HCT116 (cell line): ENCODE results near the gene TAAR8. TPM values are rescaled to one million over a fixed set of nuclear protein-coding genes. Genes with fewer than 3 reads are reported as not detected.

ENCODE experiments used
- ATAC-seq: fragments of 200-7000 bp; cut with Tn5 transposase; 2 replicates; pipeline ENCODE4 v1.9.1; 2020; ENCODE audit warnings: mild to moderate bottlenecking, moderate library complexity
- BruUV-seq: library from RNA; stranded (reverse); fragments of 400-500 nt; replicated peaks from 2 replicates; lab custom pipeline; 2021; lab: Mats Ljungman, UMichigan
- CTCF ChIA-PET: fragments of 300-600 bp; sonication (Branson Sonifier 250); formaldehyde crosslinking; loops from one replicate; lab custom pipeline; 2021; ENCODE audit warnings: antibody characterized with exemption; lab: Charles Lee
- POLR2A ChIA-PET: fragments of 300-600, 350-600 bp; sonication (Branson Sonifier 250); formaldehyde crosslinking; loops from one replicate; lab custom pipeline; 2021; ENCODE audit warnings: antibody characterized with exemption; lab: Charles Lee
- RAD21 ChIA-PET, 2 experiments: fragments of 300-600 bp; sonication (Branson Sonifier 250); formaldehyde crosslinking; loops; one replicate each; lab custom pipeline; 2023; ENCODE audit warnings: low total read pairs in 2 of 2; ENCODE audit not compliant: uncharacterized antibody in 2 of 2, unreplicated experiment in 2 of 2, low non-redundant PET in 1 of 2; lab: Charles Lee
- DNase-seq: peaks from one replicate; pipeline ENCODE4 v3.0.0-alpha.2; 2010; ENCODE audit warnings: low read depth, low spot score
- H2AFZ ChIP-seq: fragments of 200-600 bp; shearing (Covaris generic), sonication (generic); 2 replicates; pipeline ENCODE4 v1.6.1; 2017; ENCODE audit warnings: low read depth, mixed run types, mixed read lengths, antibody characterized with exemption, low read length; ENCODE audit not compliant: poor library complexity, severe bottlenecking
- H3K27ac ChIP-seq: 2 replicates; pipeline ENCODE4 v1.5.1; 2012; ENCODE audit warnings: low read depth, low read length
- H3K27me3 ChIP-seq: fragments of 200-600 bp; sonication (generic); 2 replicates; pipeline ENCODE4 v1.6.1; 2016; ENCODE audit warnings: mixed run types, low read length, mixed read lengths; ENCODE audit not compliant: insufficient read depth
- H3K36me3 ChIP-seq, 2 experiments: fragments of 200-500 bp in 1 of 2; fragments of 200-600 bp in 1 of 2; sonication (Bioruptor generic) in 1 of 2; sonication (generic) in 1 of 2; 2 replicates each; pipeline versions ENCODE4 v1.5.1 to v1.6.1; 2014 to 2016; ENCODE audit warnings: low read length in 2 of 2, inconsistent platforms in 1 of 2, mixed read lengths in 1 of 2, mixed run types in 1 of 2; ENCODE audit not compliant: insufficient read depth in 2 of 2, control insufficient read depth in 1 of 2
- H3K4me1 ChIP-seq, 2 experiments: fragments of 200-600 bp in 1 of 2; sonication (generic) in 1 of 2; 2 replicates each; pipeline versions ENCODE4 v1.5.1 to v1.6.1; 2012 to 2017; ENCODE audit warnings: low read length in 2 of 2, inconsistent platforms in 1 of 2, mild to moderate bottlenecking in 1 of 2, mixed read lengths in 1 of 2, mixed run types in 1 of 2, moderate library complexity in 1 of 2; ENCODE audit not compliant: insufficient read depth in 2 of 2, control insufficient read depth in 1 of 2
- H3K4me2 ChIP-seq: fragments of 200-600 bp; sonication (generic); 2 replicates; pipeline ENCODE4 v1.6.1; 2017; ENCODE audit warnings: mixed run types, low read length, mixed read lengths
- H3K4me3 ChIP-seq, 2 experiments: fragments of 200-600 bp in 1 of 2; sonication (generic) in 1 of 2; replicated peaks in 1 of 2; 2 replicates each; pipeline ENCODE4 v1.5.1; 2011 to 2016; ENCODE audit warnings: low read length in 2 of 2, control low read depth in 1 of 2, low read depth in 1 of 2, mild to moderate bottlenecking in 1 of 2, mixed read lengths in 1 of 2, mixed run types in 1 of 2
- H3K79me2 ChIP-seq: fragments of 200-600 bp; sonication (generic); 2 replicates; pipeline ENCODE4 v1.6.1; 2017; ENCODE audit warnings: mild to moderate bottlenecking, mixed run types, low read length, moderate library complexity, mixed read lengths; ENCODE audit not compliant: insufficient read depth
- H3K9ac ChIP-seq: fragments of 200-600 bp; sonication (generic); 2 replicates; pipeline ENCODE4 v1.6.1; 2016; ENCODE audit warnings: low read length, mixed read lengths
- H3K9me2 ChIP-seq: fragments of 200-600 bp; sonication (generic), shearing (Covaris generic); 2 replicates; pipeline ENCODE4 v1.6.1; 2017; ENCODE audit warnings: mixed run types, mild to moderate bottlenecking, moderate library complexity; ENCODE audit not compliant: insufficient read depth
- H3K9me3 ChIP-seq, 2 experiments: fragments of 200-500 bp in 1 of 2; fragments of 200-600 bp in 1 of 2; sonication (Bioruptor generic) in 1 of 2; sonication (generic) in 1 of 2; 2 replicates each; pipeline ENCODE4 v1.6.1; 2014 to 2017; ENCODE audit warnings: low read length in 2 of 2, mixed read lengths in 2 of 2, inconsistent platforms in 1 of 2, low read depth in 1 of 2, mild to moderate bottlenecking in 1 of 2, mixed run types in 1 of 2, moderate library complexity in 1 of 2; ENCODE audit not compliant: control insufficient read depth in 1 of 2, insufficient read depth in 1 of 2
- H4K20me1 ChIP-seq: fragments of 200-600 bp; sonication (generic), shearing (Covaris generic); 2 replicates; pipeline ENCODE4 v1.6.1; 2017; ENCODE audit warnings: mixed run types, mild to moderate bottlenecking, moderate library complexity; ENCODE audit not compliant: insufficient read depth
- CBX3 ChIP-seq: IDR thresholded peaks from 2 replicates; pipeline ENCODE4 v1.6.1; 2012; ENCODE audit warnings: low read depth
- CTCF ChIP-seq, 3 experiments: fragments of 200-600 bp in 1 of 3; sonication (generic) in 1 of 3; IDR thresholded peaks in 2 of 3; conservative IDR thresholded peaks in 1 of 3; 2 replicates each; pipeline ENCODE4 v1.5.1; 2012 to 2017; ENCODE audit warnings: low read depth in 2 of 3, low read length in 2 of 3, antibody characterized with exemption in 1 of 3, borderline replicate concordance in 1 of 3, control low read depth in 1 of 3, mild to moderate bottlenecking in 1 of 3, mixed read lengths in 1 of 3, mixed run types in 1 of 3, moderate library complexity in 1 of 3; ENCODE audit not compliant: insufficient read depth in 1 of 3
- EGR1 ChIP-seq: IDR thresholded peaks from 2 replicates; pipeline ENCODE4 v1.6.1; 2012; ENCODE audit warnings: low read depth
- EZH2 ChIP-seq: fragments of 200-600 bp; sonication (generic); IDR thresholded peaks from 2 replicates; pipeline ENCODE4 v1.6.1; 2017; ENCODE audit warnings: antibody characterized with exemption, mixed run types
- SIN3A ChIP-seq: IDR thresholded peaks from 2 replicates; pipeline ENCODE4 v1.6.1; 2012; ENCODE audit warnings: low read depth
- SP1 ChIP-seq: IDR thresholded peaks from 2 replicates; pipeline ENCODE4 v1.6.1; 2012; ENCODE audit warnings: low read depth
- SRF ChIP-seq: IDR thresholded peaks from 2 replicates; pipeline ENCODE4 v1.6.1; 2012; ENCODE audit warnings: low read depth
- TCF7L2 ChIP-seq: IDR thresholded peaks from 2 replicates; pipeline ENCODE4 v1.7.0; 2011; ENCODE audit warnings: borderline replicate concordance, inconsistent platforms; ENCODE audit not compliant: insufficient read depth, insufficient read length; ENCODE audit errors: extremely low read depth
- ZFX ChIP-seq: fragments of 450-650 bp; IDR thresholded peaks from 2 replicates; pipeline ENCODE4 v1.6.1; 2017
- ZNF274 ChIP-seq: fragments of 200-500 bp; sonication (Bioruptor generic); IDR thresholded peaks from 2 replicates; pipeline ENCODE4 v1.6.1; 2014; ENCODE audit warnings: mild to moderate bottlenecking, low read depth, low read length, inconsistent platforms
- intact Hi-C: fragments of 100-400 bp; cut with micrococcal nuclease; formaldehyde crosslinking; loops from 2 replicates; pipeline ENCODE4 v1.10.0; 2022
- total RNA-seq: library from RNA; stranded (reverse); gene quantifications from one replicate; pipeline ENCODE4 v1.2.1, GENCODE V29; 2021; ENCODE audit not compliant: unreplicated experiment
- TF ChIP-seq, protein P1 (sequence below): IDR thresholded peaks from 2 replicates; pipeline ENCODE4 v1.6.1; 2011; ENCODE audit warnings: mild to moderate bottlenecking, low read length, moderate library complexity; ENCODE audit not compliant: insufficient replicate concordance; ENCODE audit errors: extremely low read depth

The TAAR8 gene
- total RNA-seq, 1 experiment from 2014 or later = not detected

DNA sequence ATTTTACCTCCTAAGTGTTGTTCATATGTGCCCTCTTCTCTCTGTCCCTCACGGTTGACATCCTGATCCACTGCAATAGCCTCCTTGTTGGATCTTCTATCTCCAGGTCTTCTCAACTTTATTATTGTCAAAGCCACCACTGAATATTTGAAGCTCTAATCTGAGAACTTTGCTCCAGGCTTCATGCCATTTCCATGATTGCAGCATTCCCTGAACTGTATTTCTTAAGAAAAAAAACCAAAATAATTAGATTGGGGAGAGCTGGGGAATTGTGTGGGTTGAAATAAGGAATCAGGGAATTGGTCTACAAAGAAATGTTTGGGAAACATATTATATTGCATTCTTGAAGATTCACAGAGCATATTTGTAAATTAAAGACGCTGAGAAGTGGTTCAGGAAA, 37.1 kb upstream of the TAAR8 start:
- Histone ChIP-seq H3K27me3 (no peaks in the 10 kb centered on the region), H3K4me2 (no peak overlapping the region), H3K9me3 (no peaks in the 10 kb centered on the region), H3K9ac (no peak overlapping the region), H3K4me1 (peaks cover 6 to 18% of the 10 kb centered on the region in 2 experiments), H3K79me2 (peaks cover 21% of the 10 kb centered on the region), H3K27ac (no peak overlapping the region), H3K36me3 (no peaks in the 10 kb centered on the region), H2AFZ (no peak overlapping the region), H3K9me2 (no peaks in the 10 kb centered on the region), H3K4me3 (no peak overlapping the region), H4K20me1 (no peaks in the 10 kb centered on the region)
- no peak for ATAC-seq
- TF ChIP-seq SRF = no peak
- TF ChIP-seq ZNF274 = no peak
- no peak for TF ChIP-seq EZH2
- no peak for TF ChIP-seq CBX3
- TF ChIP-seq, protein P1, sequence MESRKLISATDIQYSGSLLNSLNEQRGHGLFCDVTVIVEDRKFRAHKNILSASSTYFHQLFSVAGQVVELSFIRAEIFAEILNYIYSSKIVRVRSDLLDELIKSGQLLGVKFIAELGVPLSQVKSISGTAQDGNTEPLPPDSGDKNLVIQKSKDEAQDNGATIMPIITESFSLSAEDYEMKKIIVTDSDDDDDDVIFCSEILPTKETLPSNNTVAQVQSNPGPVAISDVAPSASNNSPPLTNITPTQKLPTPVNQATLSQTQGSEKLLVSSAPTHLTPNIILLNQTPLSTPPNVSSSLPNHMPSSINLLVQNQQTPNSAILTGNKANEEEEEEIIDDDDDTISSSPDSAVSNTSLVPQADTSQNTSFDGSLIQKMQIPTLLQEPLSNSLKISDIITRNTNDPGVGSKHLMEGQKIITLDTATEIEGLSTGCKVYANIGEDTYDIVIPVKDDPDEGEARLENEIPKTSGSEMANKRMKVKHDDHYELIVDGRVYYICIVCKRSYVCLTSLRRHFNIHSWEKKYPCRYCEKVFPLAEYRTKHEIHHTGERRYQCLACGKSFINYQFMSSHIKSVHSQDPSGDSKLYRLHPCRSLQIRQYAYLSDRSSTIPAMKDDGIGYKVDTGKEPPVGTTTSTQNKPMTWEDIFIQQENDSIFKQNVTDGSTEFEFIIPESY = no peak
- no peak for TF ChIP-seq SIN3A
- no peak for TF ChIP-seq TCF7L2
- TF ChIP-seq EGR1 = no peak
- no peak for TF ChIP-seq SP1
- TF ChIP-seq CTCF (IDR thresholded peaks at IDR 0.05 in 2 of 3, conservative IDR thresholded peaks at IDR 0.05 in 1 of 3; ENCODE audit: borderline replicate concordance in 1 of 3, insufficient read depth in 1 of 3, low read depth in 2 of 3, low read length in 2 of 3) = no peak
- no peak for TF ChIP-seq ZFX
- no TSS peak for BruUV-seq
- intact Hi-C loops = no loop called here
- CTCF ChIA-PET = no interaction called here
- RAD21 ChIA-PET = no interaction called here
- POLR2A ChIA-PET = no interaction called here
- DNase-seq = no peak
